Lower lobe of right lung (tissue), 2 donors: Measurements from ENCODE around the gene SSPN. TPM values are rescaled to one million over a fixed set of nuclear protein-coding genes. Genes with fewer than 3 reads are reported as not detected.

Experiments used
- ATAC-seq, 2 donors: fragments of 200-7000 bp; cut with Tn5 transposase; one replicate each; pipeline ENCODE4 v1.9.1; 2020 to 2022; ENCODE audit warnings: mild to moderate bottlenecking in 2 of 2, moderate library complexity in 2 of 2
- DNase-seq: peaks from one replicate; pipeline ENCODE4 v3.0.0-alpha.2; 2020
- H3K27ac ChIP-seq: fragments of 200-600 bp; one replicate; pipeline ENCODE4 v1.8.0; 2022
- H3K27me3 ChIP-seq: fragments of 200-600 bp; one replicate; pipeline ENCODE4 v1.8.0; 2022; ENCODE audit warnings: low read depth
- H3K36me3 ChIP-seq: fragments of 200-600 bp; one replicate; pipeline ENCODE4 v1.8.0; 2022; ENCODE audit warnings: mild to moderate bottlenecking
- H3K4me1 ChIP-seq: fragments of 200-600 bp; one replicate; pipeline ENCODE4 v1.8.0; 2022
- H3K4me3 ChIP-seq: fragments of 200-600 bp; one replicate; pipeline ENCODE4 v1.8.0; 2022; ENCODE audit warnings: mild to moderate bottlenecking
- H3K9me3 ChIP-seq: fragments of 200-600 bp; one replicate; pipeline ENCODE4 v1.8.0; 2022
- intact Hi-C: fragments of 100-400 bp; cut with DNase I; formaldehyde crosslinking; loops from one replicate; pipeline ENCODE4 v1.11.0; 2022
- total RNA-seq: library from RNA; stranded (reverse); fragmentation: NEBNext Ultra II Directional; extraction: Animal tissue kit (Norgen Biotek cat#: 25700); gene quantifications from one replicate; pipeline ENCODE4 v1.2.1, GENCODE V29; 2021
- TF ChIP-seq, protein P1 (sequence below): fragments of 200-600 bp; IDR thresholded peaks from one replicate; pipeline ENCODE4 v1.8.0; 2022; ENCODE audit warnings: antibody characterized with exemption, mild to moderate bottlenecking
- donor health status: DM: no; HTN: yes; CAD: no; lungs with severe emphysema.

Gene SSPN
- total RNA-seq, 1 donor from 2014 or later, result 12.8 TPM

- no peak for ATAC-seq
- intact Hi-C loops, result no loop called here
These were observed 77.5 kb downstream of the SSPN start for GRCh38 chr12:26272851-26273250.

DNA sequence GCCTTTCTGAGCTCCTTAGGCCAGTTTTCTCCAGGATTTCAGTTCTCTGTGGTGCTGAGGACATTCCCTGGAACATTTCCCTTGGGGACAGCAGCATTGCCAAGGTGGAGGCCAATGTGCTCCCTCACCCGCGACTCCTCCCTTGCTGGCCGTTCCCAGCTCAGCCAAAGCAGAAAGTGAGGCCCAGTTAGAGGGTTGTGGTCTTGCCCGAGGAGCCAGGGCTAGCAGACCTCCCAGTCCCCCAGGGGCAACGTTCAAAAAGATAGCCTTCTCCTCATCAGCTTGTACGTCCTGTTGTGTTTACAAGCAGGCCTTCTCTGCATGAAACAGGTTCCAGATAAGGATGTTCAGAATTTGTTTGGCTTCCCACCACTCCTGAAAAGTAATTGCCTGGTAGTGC, 78.4 kb downstream of the SSPN start:
- TF ChIP-seq, protein P1, sequence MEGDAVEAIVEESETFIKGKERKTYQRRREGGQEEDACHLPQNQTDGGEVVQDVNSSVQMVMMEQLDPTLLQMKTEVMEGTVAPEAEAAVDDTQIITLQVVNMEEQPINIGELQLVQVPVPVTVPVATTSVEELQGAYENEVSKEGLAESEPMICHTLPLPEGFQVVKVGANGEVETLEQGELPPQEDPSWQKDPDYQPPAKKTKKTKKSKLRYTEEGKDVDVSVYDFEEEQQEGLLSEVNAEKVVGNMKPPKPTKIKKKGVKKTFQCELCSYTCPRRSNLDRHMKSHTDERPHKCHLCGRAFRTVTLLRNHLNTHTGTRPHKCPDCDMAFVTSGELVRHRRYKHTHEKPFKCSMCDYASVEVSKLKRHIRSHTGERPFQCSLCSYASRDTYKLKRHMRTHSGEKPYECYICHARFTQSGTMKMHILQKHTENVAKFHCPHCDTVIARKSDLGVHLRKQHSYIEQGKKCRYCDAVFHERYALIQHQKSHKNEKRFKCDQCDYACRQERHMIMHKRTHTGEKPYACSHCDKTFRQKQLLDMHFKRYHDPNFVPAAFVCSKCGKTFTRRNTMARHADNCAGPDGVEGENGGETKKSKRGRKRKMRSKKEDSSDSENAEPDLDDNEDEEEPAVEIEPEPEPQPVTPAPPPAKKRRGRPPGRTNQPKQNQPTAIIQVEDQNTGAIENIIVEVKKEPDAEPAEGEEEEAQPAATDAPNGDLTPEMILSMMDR, result no peak
- Histone ChIP-seq H3K36me3 (no peaks in the 10 kb centered on the region), H3K4me3 (no peak overlapping the region), H3K9me3 (no peaks in the 10 kb centered on the region), H3K27me3 (no peaks in the 10 kb centered on the region), H3K27ac (peak overlapping the region; percentile 87), H3K4me1 (peaks cover 41% of the 10 kb centered on the region)
- ATAC-seq, result no peak
- intact Hi-C loops, result no loop called here
- no peak for DNase-seq

More at GRCh38 chr12:26272851-26273250, 77.5 kb downstream of the SSPN start:
- no peaks in the 10 kb centered on the region for H3K9me3 ChIP-seq
- H3K4me3 ChIP-seq, result no peak overlapping the region
- peaks cover 41% of the 10 kb centered on the region for H3K4me1 ChIP-seq
- no peak overlapping the region for H3K27ac ChIP-seq
- H3K36me3 ChIP-seq, result no peaks in the 10 kb centered on the region
- H3K27me3 ChIP-seq, result no peaks in the 10 kb centered on the region
- no peak for DNase-seq
- TF ChIP-seq, protein P1, result no peak

GRCh38 chr12:26274441-26275312, 79.3 kb downstream of the SSPN start:
- peak; percentile 97 for ATAC-seq
- H3K4me1 ChIP-seq, result peaks cover 36% of the 10 kb centered on the region
- no peak overlapping the region for H3K4me3 ChIP-seq
- H3K9me3 ChIP-seq, result no peaks in the 10 kb centered on the region
- no peaks in the 10 kb centered on the region for H3K36me3 ChIP-seq
- H3K27ac ChIP-seq, result peak overlapping the region; percentile 87
- intact Hi-C loops, result no loop called here
- peak; percentile 86 for DNase-seq
- TF ChIP-seq, protein P1, result no peak
- no peaks in the 10 kb centered on the region for H3K27me3 ChIP-seq

- Histone ChIP-seq H3K9me3 (no peaks in the 10 kb centered on the region), H3K36me3 (no peaks in the 10 kb centered on the region), H3K4me3 (no peak overlapping the region), H3K4me1 (peaks cover 34% of the 10 kb centered on the region), H3K27ac (peak overlapping the region; percentile 87), H3K27me3 (no peaks in the 10 kb centered on the region)
- intact Hi-C loops, result no loop called here
- no peak for ATAC-seq
- DNase-seq, result no peak
- TF ChIP-seq, protein P1, result no peak
These were observed 80.1 kb downstream of the SSPN start for GRCh38 chr12:26275313-26276131.

DNA sequence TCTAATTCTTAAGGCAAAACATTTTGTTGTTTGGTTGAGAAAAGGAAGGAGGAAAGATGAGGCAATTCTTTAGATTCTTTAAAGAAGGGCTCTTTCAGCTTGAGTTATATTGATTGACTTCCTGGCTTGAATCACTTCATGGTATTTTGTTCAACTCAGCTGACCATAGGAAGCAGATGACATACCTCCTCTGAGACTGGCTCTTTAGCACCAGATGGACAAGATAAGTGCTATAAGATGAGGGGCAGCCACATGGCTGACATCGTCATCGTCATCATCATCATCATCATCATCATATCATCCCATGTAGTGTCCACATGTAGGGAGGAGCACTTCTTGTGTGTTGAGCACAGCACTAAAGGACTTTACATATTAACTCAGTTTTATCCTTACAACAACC, 81.3 kb downstream of the SSPN start:
- DNase-seq (no peak), ATAC-seq (no peak)
- no peaks in the 10 kb centered on the region for H3K27me3 ChIP-seq
- no peaks in the 10 kb centered on the region for H3K9me3 ChIP-seq
- TF ChIP-seq, protein P1, result no peak
- H3K36me3 ChIP-seq, result no peaks in the 10 kb centered on the region
- intact Hi-C loops, result no loop called here
- no peak overlapping the region for H3K4me3 ChIP-seq
- H3K4me1 ChIP-seq, result peaks cover 30% of the 10 kb centered on the region
- H3K27ac ChIP-seq, result no peak overlapping the region
